ENCODE data around the gene CBLN4. TPM values are rescaled to one million over a fixed set of nuclear protein-coding genes. Genes with fewer than 3 reads are reported as not detected.

CBLN4 gene
- total and polyA plus RNA-seq, 2 of the 8 experiments (the other 6 are each of a cell fraction or from before 2014, with no cell fraction given), result 0.03 to 0.13 TPM

- peaks cover 62 to 73% of the 10 kb centered on the region in 2 experiments for H3K9me3 ChIP-seq (ENCODE audit: insufficient read depth in 2 of 2, low read depth in 1 of 2, low read length in 1 of 2)
- 42% methylated on average over 3 of the region's 3 CpGs; no CpG with 5 or more reads in 1 of the 2 experiments for WGBS, 2 experiments (ENCODE audit: extremely low coverage in 1 of 2, insufficient coverage in 1 of 2, insufficient read length in 1 of 2, insufficient replicate concordance in 2 of 2, low coverage in 1 of 2, low lambda C conversion rate in 2 of 2, missing lambda C conversion rate in 1 of 2)
These were observed 26.9 kb upstream of the CBLN4 start for GRCh38 chr20:56032251-56032650.

More at GRCh38 chr20:56032251-56032650, 26.9 kb upstream of the CBLN4 start:
- H3K4me3 ChIP-seq (ENCODE audit: extremely low read depth in 1 of 4, insufficient read depth in 2 of 4, low read depth in 3 of 4, low read length in 4 of 4), result no peak overlapping the region
- CTCF ChIA-PET (ENCODE audit: partially characterized antibody), result no interaction called here
- no peak overlapping the region for H2BK120ac ChIP-seq (replicated peaks; ENCODE audit: low read depth, low read length)
- H3K27me3 ChIP-seq (replicated peaks in 1 of 4; ENCODE audit: control insufficient read depth in 3 of 4, extremely low read depth in 1 of 4, insufficient read depth in 3 of 4, low read length in 3 of 4), result no peaks in the 10 kb centered on the region; a peak in 1 of 7 replicates
- no peaks in the 10 kb centered on the region; the same call in 1 of the 2 replicates for H3K23me2 ChIP-seq (ENCODE audit: low read depth, low read length)
- no peaks in the 10 kb centered on the region for H3K36me3 ChIP-seq (ENCODE audit: control insufficient read depth in 2 of 4, insufficient read depth in 4 of 4, low read length in 3 of 4)
- FAIRE-seq (no peak), DNase-seq (ENCODE audit: low read depth in 1 of 2, low spot score in 2 of 2) (no peak)
- H3K23ac ChIP-seq (ENCODE audit: insufficient read length), result no peak overlapping the region
- no peaks in the 10 kb centered on the region for H3K4me1 ChIP-seq (replicated peaks in 1 of 4; ENCODE audit: control insufficient read depth in 3 of 4, insufficient read depth in 4 of 4, low read length in 3 of 4)
- no peak overlapping the region for H3K4me2 ChIP-seq (ENCODE audit: insufficient read depth in 1 of 2, low read depth in 2 of 2, low read length in 2 of 2)
- H3K27ac ChIP-seq (ENCODE audit: low read depth, low read length), result no peak overlapping the region
- no peak for TF ChIP-seq SUZ12 (IDR thresholded peaks at IDR 0.05; ENCODE audit: low read length)
- no peaks in the 10 kb centered on the region for H4K20me1 ChIP-seq (replicated peaks in 1 of 2; ENCODE audit: control insufficient read depth in 1 of 2, insufficient read depth in 2 of 2, low read length in 2 of 2)
- H2BK5ac ChIP-seq (ENCODE audit: low read depth, low read length), result no peak overlapping the region
- no peak overlapping the region for H3K9ac ChIP-seq (replicated peaks in 1 of 4; ENCODE audit: extremely low read depth in 1 of 4, low read depth in 3 of 4, low read length in 3 of 4)
- H2AFZ ChIP-seq (ENCODE audit: low read length), result no peak overlapping the region
- no peaks in the 10 kb centered on the region for H3K79me1 ChIP-seq (ENCODE audit: low read depth, low read length)
- POLR2A ChIA-PET (ENCODE audit: partially characterized antibody), result no interaction called here
- H3K79me2 ChIP-seq (ENCODE audit: control insufficient read depth in 1 of 2, insufficient read depth in 2 of 2, low read length in 2 of 2), result no peaks in the 10 kb centered on the region
- H4K5ac ChIP-seq (ENCODE audit: insufficient read length, low read depth, low read length), result no peak overlapping the region
- H3K56ac ChIP-seq (replicated peaks; ENCODE audit: insufficient read length, low read depth, low read length), result no peak overlapping the region
- H4K8ac ChIP-seq (ENCODE audit: extremely low read depth, insufficient read depth, low read length), result no peak overlapping the region
- H2BK20ac ChIP-seq (ENCODE audit: low read length), result no peak overlapping the region
- H3K18ac ChIP-seq (ENCODE audit: extremely low read depth, low read length), result no peak overlapping the region
- H3K4ac ChIP-seq (replicated peaks; ENCODE audit: insufficient read length, low read depth, low read length), result no peak overlapping the region
- no peak overlapping the region for H4K91ac ChIP-seq (replicated peaks; ENCODE audit: insufficient read length, low read length)
- no peak overlapping the region for H2AK5ac ChIP-seq (ENCODE audit: low read depth, low read length)
- no peak overlapping the region for H2BK12ac ChIP-seq (ENCODE audit: low read depth, low read length)
- no peak overlapping the region for H2BK15ac ChIP-seq (ENCODE audit: low read length)
- H3K14ac ChIP-seq (ENCODE audit: insufficient read length), result no peak overlapping the region

Measured in H1 (cell line).